ENCODE results near the gene LAMA4. TPM values are rescaled to one million over a fixed set of nuclear protein-coding genes. Genes with fewer than 3 reads are reported as not detected.

The LAMA4 gene
- total RNA-seq, 1 experiment from 2014 or later, result 1.1 TPM

DNA sequence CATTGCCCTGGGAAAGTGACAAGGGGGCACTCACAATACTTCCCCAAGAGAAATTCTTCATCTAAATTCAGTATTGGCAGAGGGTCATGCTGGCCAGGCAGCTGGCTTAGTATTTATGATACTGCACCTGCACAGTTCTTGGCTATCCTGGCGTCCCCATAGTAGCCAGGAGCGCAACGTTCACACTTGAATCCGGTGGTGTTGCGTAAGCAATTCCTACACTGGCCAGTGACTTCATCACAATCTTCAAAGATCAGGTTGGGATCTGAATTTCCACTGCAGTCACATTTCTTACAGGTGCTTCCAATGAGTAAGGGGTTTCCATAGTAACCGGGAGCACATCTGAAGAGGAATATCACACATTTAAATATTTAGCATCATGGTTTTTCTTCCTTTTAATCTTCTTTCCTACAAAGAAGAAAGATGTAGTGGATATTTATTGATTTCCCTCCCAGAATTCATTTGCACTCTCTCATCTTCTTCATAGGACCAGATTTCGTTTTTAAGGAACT, 62.8 kb downstream of the LAMA4 start:
- H3K23me2 ChIP-seq (ENCODE audit: insufficient read length, low read depth, low read length, poor library complexity, severe bottlenecking), result no peaks in the 10 kb centered on the region
- no peaks in the 10 kb centered on the region for H3K79me1 ChIP-seq (ENCODE audit: insufficient read depth, low read depth, low read length, poor library complexity, severe bottlenecking)
- H2BK12ac ChIP-seq (ENCODE audit: insufficient read length, low read depth, low read length), result no peak overlapping the region
- no peak overlapping the region for H2BK20ac ChIP-seq (ENCODE audit: low read depth, low read length, poor library complexity, severe bottlenecking)
- no peak overlapping the region for H3K9ac ChIP-seq (ENCODE audit: extremely low read depth, insufficient read length, low read length)
- H3K79me2 ChIP-seq (ENCODE audit: insufficient read depth, low read length), result no peaks in the 10 kb centered on the region
- no peak overlapping the region for H3T11ph ChIP-seq (ENCODE audit: low read length)
- H3K27me3 ChIP-seq (ENCODE audit: insufficient read depth, low read length), result no peaks in the 10 kb centered on the region
- H2BK15ac ChIP-seq (ENCODE audit: low read depth, low read length), result no peak overlapping the region
- no peak overlapping the region for H4K91ac ChIP-seq (ENCODE audit: insufficient read length, low read depth, low read length)
- no peak overlapping the region for H3K27ac ChIP-seq (ENCODE audit: insufficient read length, low read depth, low read length)
- no peak overlapping the region for H4K5ac ChIP-seq (ENCODE audit: insufficient read length, low read depth, low read length)
- H3K14ac ChIP-seq (ENCODE audit: insufficient read depth, low read length), result no peak overlapping the region
- DNase-seq, result no peak
- H3K56ac ChIP-seq (ENCODE audit: insufficient read length, low read depth, low read length), result no peak overlapping the region
- no CpG with 5 or more reads among the region's 7 CpGs for WGBS (ENCODE audit: extremely low coverage, insufficient read length, low lambda C conversion rate)
- Mint-ChIP-seq H3K9me3 (no peaks in the 10 kb centered on the region), H3K4me1 (peaks cover 7 to 8% of the 10 kb centered on the region in 2 experiments; a peak in 3 of 4 replicates), H3K27ac (no peak overlapping the region), H3K27me3 (ENCODE audit: low read depth) (no peaks in the 10 kb centered on the region; the same call in none of the 2 replicates), H3K36me3 (ENCODE audit: insufficient read depth in 1 of 3, low read depth in 3 of 3) (no peaks in the 10 kb centered on the region), H3K4me3 (no peak overlapping the region)
- no peak overlapping the region for H2AFZ ChIP-seq (ENCODE audit: low read length)
- H3K9me3 ChIP-seq (ENCODE audit: control insufficient read depth, low read depth, low read length), result no peaks in the 10 kb centered on the region
- no peak overlapping the region for H2BK120ac ChIP-seq (ENCODE audit: low read depth, low read length, poor library complexity, severe bottlenecking)
- no peak overlapping the region for H2BK5ac ChIP-seq (ENCODE audit: insufficient read length, low read length)
- no peaks in the 10 kb centered on the region for H4K20me1 ChIP-seq (ENCODE audit: control insufficient read depth, insufficient read depth, insufficient read length)
- H3K23ac ChIP-seq (ENCODE audit: insufficient read length, low read depth, low read length), result no peak overlapping the region
- no peak overlapping the region for H4K8ac ChIP-seq (replicated peaks; ENCODE audit: insufficient read length, low read depth, low read length)
- no peak overlapping the region for H3K4me2 ChIP-seq (ENCODE audit: insufficient read depth, insufficient read length, low read length)
- H3K4ac ChIP-seq (ENCODE audit: low read depth, low read length), result no peak overlapping the region
- H2AK5ac ChIP-seq (ENCODE audit: insufficient read length, low read length), result no peak overlapping the region
- H3K4me1 ChIP-seq (ENCODE audit: insufficient read depth, low read length), result no peaks in the 10 kb centered on the region
- TF ChIP-seq, protein P1, sequence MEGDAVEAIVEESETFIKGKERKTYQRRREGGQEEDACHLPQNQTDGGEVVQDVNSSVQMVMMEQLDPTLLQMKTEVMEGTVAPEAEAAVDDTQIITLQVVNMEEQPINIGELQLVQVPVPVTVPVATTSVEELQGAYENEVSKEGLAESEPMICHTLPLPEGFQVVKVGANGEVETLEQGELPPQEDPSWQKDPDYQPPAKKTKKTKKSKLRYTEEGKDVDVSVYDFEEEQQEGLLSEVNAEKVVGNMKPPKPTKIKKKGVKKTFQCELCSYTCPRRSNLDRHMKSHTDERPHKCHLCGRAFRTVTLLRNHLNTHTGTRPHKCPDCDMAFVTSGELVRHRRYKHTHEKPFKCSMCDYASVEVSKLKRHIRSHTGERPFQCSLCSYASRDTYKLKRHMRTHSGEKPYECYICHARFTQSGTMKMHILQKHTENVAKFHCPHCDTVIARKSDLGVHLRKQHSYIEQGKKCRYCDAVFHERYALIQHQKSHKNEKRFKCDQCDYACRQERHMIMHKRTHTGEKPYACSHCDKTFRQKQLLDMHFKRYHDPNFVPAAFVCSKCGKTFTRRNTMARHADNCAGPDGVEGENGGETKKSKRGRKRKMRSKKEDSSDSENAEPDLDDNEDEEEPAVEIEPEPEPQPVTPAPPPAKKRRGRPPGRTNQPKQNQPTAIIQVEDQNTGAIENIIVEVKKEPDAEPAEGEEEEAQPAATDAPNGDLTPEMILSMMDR (conservative IDR thresholded peaks at IDR 0.05), result no peak
- H3K18ac ChIP-seq (ENCODE audit: insufficient read length, low read depth, low read length), result no peak overlapping the region
